ENCODE results near the gene ACTR1A.

Gene ACTR1A

GRCh38 chr10:102502337-102503151 is at the start of gene ACTR1A:
Gene ACTR1A, minus strand, starts transcription at chr10:102502712. Its CDS starts 65 bp downstream, at chr10:102502647.
- TF ChIP-seq CTCF (conservative IDR thresholded peaks at IDR 0.05; ENCODE audit: low read length): no peak
- DNase-seq (ENCODE audit: low read depth): peak; percentile 100
- H3K4me3 ChIP-seq (ENCODE audit: low read length): peak within 1 kb of the TSS; percentile 99

GRCh38 chr10:102550636-102551210 is 48.2 kb upstream of the ACTR1A start:
- no peak for DNase-seq (ENCODE audit: low read depth)
- H3K4me3 ChIP-seq (ENCODE audit: low read length): no peak overlapping the region
- no peak for TF ChIP-seq CTCF (conservative IDR thresholded peaks at IDR 0.05; ENCODE audit: low read length)

GRCh38 chr10:102549549-102549948 is 47.0 kb upstream of the ACTR1A start:
- DNase-seq (ENCODE audit: low read depth): peak; percentile 68
- no peak overlapping the region for H3K4me3 ChIP-seq (ENCODE audit: low read length)
- no peak for TF ChIP-seq CTCF (conservative IDR thresholded peaks at IDR 0.05; ENCODE audit: low read length)

GRCh38 chr10:102546606-102547320 is 44.3 kb upstream of the ACTR1A start:
- no peak for TF ChIP-seq CTCF (conservative IDR thresholded peaks at IDR 0.05; ENCODE audit: low read length)
- DNase-seq (ENCODE audit: low read depth): peak; percentile 85
- H3K4me3 ChIP-seq (ENCODE audit: low read length): peak overlapping the region; percentile 30; the same call in 1 of the 2 replicates

- no peak overlapping the region for H3K4me3 ChIP-seq (ENCODE audit: low read length)
- TF ChIP-seq CTCF (conservative IDR thresholded peaks at IDR 0.05; ENCODE audit: low read length): no peak
- peak; percentile 25 for DNase-seq (ENCODE audit: low read depth)
Observed at GRCh38 chr10:102545997-102546396, 43.5 kb upstream of the ACTR1A start.

- no peak for DNase-seq (ENCODE audit: low read depth)
- TF ChIP-seq CTCF (conservative IDR thresholded peaks at IDR 0.05; ENCODE audit: low read length): no peak
- no peak overlapping the region for H3K4me3 ChIP-seq (ENCODE audit: low read length)
Observed at GRCh38 chr10:102545265-102545871, 42.9 kb upstream of the ACTR1A start.
